Left ventricle myocardium superior (tissue), 1 donor: ENCODE results near the gene CLPSL2. TPM values are rescaled to one million over a fixed set of nuclear protein-coding genes. Genes with fewer than 3 reads are reported as not detected.
"Not testable (repeated sequence)": the region's sequence is repeated elsewhere in the genome, so short reads cannot be mapped to it uniquely, and the experiment has no call there.

Source experiments
- ATAC-seq: fragments of 200-7000 bp; cut with Tn5 transposase; one replicate; pipeline ENCODE4 v1.9.1; 2020; ENCODE audit warnings: mild to moderate bottlenecking, moderate library complexity
- DNase-seq: peaks from one replicate; pipeline ENCODE4 v3.0.0-alpha.2; 2020
- intact Hi-C: fragments of 100-400 bp; cut with micrococcal nuclease; formaldehyde crosslinking; loops from one replicate; pipeline ENCODE4 v1.11.0; 2022
- long read RNA-seq: library from polyadenylated mRNA; unstranded; transcript quantifications from one replicate; pipeline ENCODE4 v2.0.0, GENCODE V29; 2021
- total RNA-seq: library from RNA; stranded (reverse); fragmentation: NEBNext Ultra II Directional; extraction: Animal tissue kit (Norgen Biotek cat#: 25700); gene quantifications from one replicate; pipeline ENCODE4 v1.2.1, GENCODE V29; 2021
- donor health status: DM: no; HTN: yes; CAD: no; lungs with severe emphysema.

The CLPSL2 gene, protein sequence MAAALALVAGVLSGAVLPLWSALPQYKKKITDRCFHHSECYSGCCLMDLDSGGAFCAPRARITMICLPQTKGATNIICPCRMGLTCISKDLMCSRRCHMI
- not detected for total RNA-seq
- long read RNA-seq, result 0 reads

- ATAC-seq (peak; percentile 29), DNase-seq (peak; percentile 32)
- intact Hi-C loops, result no loop called here
These were observed at the start of gene CLPSL2 for GRCh38 chr6:35776364-35777215. TSS of gene CLPSL2 (plus strand) at chr6:35776598. CDS start at chr6:35776619, 21 bp downstream.

DNA sequence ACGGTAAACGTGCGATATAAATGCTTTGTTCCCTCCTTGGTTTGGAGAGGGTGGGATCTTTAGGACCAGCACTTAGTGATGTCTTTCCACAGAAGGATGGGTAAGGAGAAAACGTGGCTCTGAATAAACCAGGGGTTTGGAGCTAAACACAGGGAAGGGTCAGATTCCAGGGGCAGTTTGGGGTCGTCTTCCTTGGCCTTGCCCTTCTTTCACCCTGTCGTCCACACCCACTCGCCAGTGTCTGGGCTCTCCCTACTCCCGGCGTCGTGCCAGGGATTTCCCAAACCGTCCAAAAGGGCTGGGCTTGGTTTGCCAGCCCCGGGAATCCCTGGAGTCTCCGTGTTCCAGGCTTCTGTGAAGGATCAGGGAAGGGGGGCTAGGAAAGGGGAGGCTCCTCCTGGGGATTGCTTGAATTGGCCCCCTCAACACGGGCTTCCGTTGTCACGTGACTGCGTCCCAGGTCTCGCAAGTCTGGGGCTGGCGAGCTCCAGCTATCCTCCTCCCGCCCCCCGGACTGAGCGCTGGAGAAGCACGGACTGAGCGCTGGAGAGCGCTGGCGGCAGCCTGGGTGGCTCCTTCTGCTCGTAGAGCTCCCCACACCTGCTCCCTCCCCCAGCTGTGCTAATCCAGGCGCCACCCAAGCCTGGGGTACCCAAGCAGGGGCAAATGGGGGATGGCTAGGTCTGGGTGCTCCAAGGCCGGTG is 49.0 kb upstream of the CLPSL2 start:
- intact Hi-C loops, result loop anchor here (5.0 kb wide), 1 partner anchor 125 kb away; no protein-coding TSS in a partner anchor
- DNase-seq, result peak; percentile 93
- peak; percentile 36 for ATAC-seq

GRCh38 chr6:35727935-35728682 is 48.3 kb upstream of the CLPSL2 start:
- DNase-seq, result peak; percentile 98
- peak; percentile 63 for ATAC-seq
- intact Hi-C loops, result loop anchor here (5.0 kb wide), 1 partner anchor 126 kb away; no protein-coding TSS in a partner anchor

- DNase-seq, result peak; percentile 83
- ATAC-seq, result peak; percentile 3
- intact Hi-C loops, result loop anchor here (5.0 kb wide), 1 partner anchor 127 kb away; no protein-coding TSS in a partner anchor
These were observed 47.4 kb upstream of the CLPSL2 start for GRCh38 chr6:35728683-35729678.

DNA sequence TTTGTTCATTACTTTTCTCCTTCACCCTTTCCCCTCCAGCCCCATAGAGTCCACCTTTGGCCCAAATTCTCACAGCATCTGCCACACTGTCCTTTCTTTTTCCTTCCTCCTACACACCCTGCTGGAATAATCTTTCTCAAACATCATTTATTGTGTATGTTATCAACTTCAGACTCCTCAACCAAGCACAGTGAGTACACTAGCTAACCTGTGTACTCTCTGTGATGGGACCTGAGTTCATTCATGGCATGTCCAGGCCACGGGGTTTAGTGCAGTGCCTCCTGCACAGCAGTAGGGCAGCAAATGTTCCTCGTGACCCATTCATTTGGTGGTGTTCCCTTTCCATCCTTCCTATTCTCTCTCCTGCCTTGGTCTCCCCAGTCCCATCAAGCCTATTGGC is 46.7 kb upstream of the CLPSL2 start:
- intact Hi-C loops, result loop anchor here (2.0 to 5.0 kb wide), 2 partner anchors 43 to 127 kb away; no protein-coding TSS in a partner anchor
- ATAC-seq (no peak), DNase-seq (no peak)

DNA sequence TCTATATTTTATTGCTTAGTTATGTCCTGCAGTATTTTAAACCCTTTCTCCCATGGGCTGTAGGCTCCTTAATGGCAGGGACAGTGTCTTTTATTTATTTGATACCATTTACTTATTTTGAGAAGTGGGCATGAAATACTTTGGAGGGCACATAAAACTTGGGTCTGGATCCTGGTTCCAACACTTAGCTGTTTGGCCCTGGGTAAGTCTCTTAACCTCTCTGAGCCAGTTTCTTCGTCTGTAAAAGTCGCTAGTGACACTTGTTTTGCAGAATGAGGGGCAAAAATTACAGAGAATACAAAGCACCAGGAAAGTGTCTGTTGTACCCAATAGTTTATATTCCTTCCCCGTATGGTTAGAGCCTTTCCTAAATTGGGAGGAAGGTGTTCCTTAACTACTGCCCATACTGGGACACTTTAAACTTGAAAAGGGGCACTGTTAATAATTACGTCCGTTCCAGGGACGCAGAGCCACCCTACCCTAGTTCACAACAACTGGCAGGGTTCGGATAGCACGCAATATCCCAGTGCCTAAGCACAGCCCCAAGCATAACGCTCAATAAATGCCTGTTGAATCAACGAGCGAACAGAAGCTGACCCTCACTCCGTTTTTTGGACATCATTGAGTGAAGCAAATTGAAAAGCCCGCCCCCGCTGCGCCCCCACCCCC is 45.5 kb upstream of the CLPSL2 start:
- DNase-seq (no peak), ATAC-seq (no peak)
- intact Hi-C loops, result loop anchor here (2.0 kb wide), 1 partner anchor 44 kb away; no protein-coding TSS in a partner anchor

DNA sequence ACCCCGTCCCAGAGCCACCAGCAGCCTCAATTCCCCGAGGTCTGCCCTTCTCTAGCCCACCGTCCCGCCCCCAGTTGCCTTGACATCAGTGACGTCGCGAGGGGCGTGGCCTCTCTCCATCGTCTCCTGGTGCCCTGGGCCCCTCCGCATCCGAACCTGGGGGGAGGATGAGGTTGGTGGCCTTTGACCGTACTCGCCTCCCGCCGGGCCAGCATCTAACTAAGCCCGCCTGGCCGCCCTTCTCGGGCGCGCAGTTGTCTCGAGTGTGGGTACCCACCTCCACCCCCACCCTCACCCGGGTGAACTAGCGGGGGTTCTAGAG is 45.0 kb upstream of the CLPSL2 start:
- intact Hi-C loops, result loop anchor here (2.0 kb wide), 1 partner anchor 45 kb away; no protein-coding TSS in a partner anchor
- ATAC-seq, result peak; percentile 62
- DNase-seq, result peak; percentile 99

DNA sequence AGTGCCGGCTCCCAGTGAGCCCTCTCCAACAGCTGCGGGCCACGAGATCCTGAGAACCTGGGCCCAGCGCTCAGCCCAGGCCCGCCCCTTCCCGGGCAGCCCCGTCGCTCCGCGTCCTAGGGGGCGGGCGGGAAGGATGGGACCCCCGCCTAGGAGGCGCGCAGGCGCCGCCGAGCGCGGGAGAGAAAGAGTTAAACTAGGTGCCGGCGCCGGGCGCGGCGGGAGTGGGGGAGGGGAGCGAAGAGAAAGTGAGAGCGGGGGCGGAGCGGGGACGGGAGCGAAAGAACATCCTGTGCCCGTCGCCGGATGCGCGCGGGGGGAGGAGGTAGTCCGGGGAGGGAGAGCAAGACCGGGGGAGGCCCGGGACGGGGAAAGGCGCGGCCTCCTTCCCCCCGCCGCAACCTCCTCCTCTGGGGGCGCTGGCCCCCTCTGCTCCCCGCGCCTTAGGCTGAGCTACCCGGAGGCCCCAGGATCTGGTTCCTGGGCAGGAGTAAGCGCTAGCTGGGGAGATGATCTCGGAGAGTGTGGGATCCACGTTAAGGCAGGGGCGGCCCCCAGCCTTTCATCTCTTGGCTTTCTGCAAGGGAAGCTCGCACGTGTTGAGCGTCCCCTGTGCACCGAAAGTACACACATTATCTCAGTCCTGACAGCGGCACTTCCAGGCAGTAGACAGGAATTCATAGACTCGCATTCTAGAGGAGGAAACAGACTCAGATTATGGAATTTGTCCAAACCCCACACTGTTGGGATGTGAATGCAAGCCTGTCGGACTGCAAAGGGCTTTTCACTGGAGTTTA is 44.5 kb upstream of the CLPSL2 start:
- intact Hi-C loops, result loop anchor here (2.0 kb wide), 1 partner anchor 45 kb away; no protein-coding TSS in a partner anchor
- ATAC-seq (peak; percentile 76), DNase-seq (peak; percentile 99)

- DNase-seq (no peak), ATAC-seq (no peak)
- intact Hi-C loops, result no loop called here
These were observed 42.8 kb upstream of the CLPSL2 start for GRCh38 chr6:35733633-35734032.

DNA sequence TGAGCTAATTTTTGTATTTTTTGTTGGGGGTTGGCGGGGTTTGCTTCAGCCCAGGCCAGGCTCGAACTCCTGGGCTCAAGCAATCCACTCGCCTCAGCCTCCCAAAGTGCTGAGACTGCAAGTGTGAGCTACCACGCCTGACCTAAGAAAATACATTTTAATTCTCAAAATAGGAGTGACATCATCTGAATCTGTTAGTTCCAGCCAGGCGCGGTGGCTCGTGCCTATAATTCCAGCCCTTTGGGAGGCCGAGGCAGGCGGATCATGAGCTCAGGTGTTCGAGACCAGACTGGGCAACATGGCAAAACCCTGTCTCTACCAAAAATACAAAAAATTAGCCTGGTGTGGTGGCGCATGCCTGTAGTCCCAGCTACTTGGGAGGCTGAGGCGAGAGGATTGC is 42.1 kb upstream of the CLPSL2 start:
- ATAC-seq, intact Hi-C loops, DNase-seq: not testable (repeated sequence)

GRCh38 chr6:35735452-35735851 is 40.9 kb upstream of the CLPSL2 start:
- DNase-seq (no peak), ATAC-seq (no peak)
- intact Hi-C loops, result no loop called here

GRCh38 chr6:35736253-35736894 is 40.0 kb upstream of the CLPSL2 start:
- intact Hi-C loops, result loop anchor here (2.0 kb wide), 2 partner anchors 154 to 214 kb away; no protein-coding TSS in a partner anchor
- peak; percentile 81 for DNase-seq
- ATAC-seq, result peak; percentile 22

- DNase-seq, result no peak
- no peak for ATAC-seq
These were observed 39.4 kb upstream of the CLPSL2 start, which contains the start of gene ARMC12 for GRCh38 chr6:35736982-35737412. TSS of gene ARMC12 (plus strand) at chr6:35737032. CDS start at chr6:35737109, 77 bp downstream.

GRCh38 chr6:35737413-35738211 is 38.8 kb upstream of the CLPSL2 start:
- intact Hi-C loops, result loop anchor here (2.0 kb wide), 2 partner anchors 155 to 215 kb away; no protein-coding TSS in a partner anchor
- no peak for DNase-seq
- peak; percentile 79 for ATAC-seq

More at GRCh38 chr6:35736982-35737412, 39.4 kb upstream of the CLPSL2 start, which contains the start of gene ARMC12:
- intact Hi-C loops, result loop anchor here (2.0 kb wide), 2 partner anchors 154 to 214 kb away; no protein-coding TSS in a partner anchor
